GM12878 (cell line): ENCODE measurements around the gene IFIT3. TPM values are rescaled to one million over a fixed set of nuclear protein-coding genes. Genes with fewer than 3 reads are reported as not detected.

Source experiments
- ATAC-seq: fragments of 200-7000 bp; cut with Tn5 transposase; 3 replicates; pipeline ENCODE4 v1.9.1; 2020; ENCODE audit warnings: mild to moderate bottlenecking, moderate library complexity
- BruUV-seq: library from RNA; stranded (reverse); fragments of 400-500 nt; replicated peaks from 2 replicates; lab custom pipeline; 2021; lab: Mats Ljungman, UMichigan
- CTCF ChIA-PET: fragments of 300-600 bp; sonication (Branson Sonifier 250); formaldehyde crosslinking; extraction: SDS; loops from one replicate; lab custom pipeline; 2021; ENCODE audit warnings: inconsistent platforms; lab: Yijun Ruan, JAX
- POLR2A ChIA-PET: fragments of 350-600 bp; formaldehyde crosslinking; extraction: SDS; loops from one replicate; lab custom pipeline; 2021; ENCODE audit warnings: inconsistent platforms; lab: Charles Lee
- RAD21 ChIA-PET: fragments of 300-600 bp; sonication (Branson Sonifier 250); formaldehyde crosslinking; loops from one replicate; lab custom pipeline; 2023; ENCODE audit warnings: antibody characterized with exemption; ENCODE audit not compliant: unreplicated experiment; lab: Charles Lee
- SMC1A ChIA-PET: fragments of 300-600 bp; sonication (Branson Sonifier 250); formaldehyde crosslinking; loops from one replicate; lab custom pipeline; 2023; ENCODE audit not compliant: unreplicated experiment, uncharacterized antibody; lab: Charles Lee
- DNase-seq: peaks from one replicate; pipeline ENCODE4 v3.0.0-alpha.2; 2011; ENCODE audit warnings: low read depth, low spot score
- FAIRE-seq: peaks from 3 replicates; lab custom pipeline; 2011; peaks lifted over from hg19 to GRCh38; lab: Jason Lieb, UNC
- H2AFZ ChIP-seq: 2 replicates; pipeline ENCODE4 v1.6.0; 2011; ENCODE audit warnings: low read depth, low read length, control low read depth; ENCODE audit not compliant: control insufficient read depth
- H3K27ac ChIP-seq: 2 replicates; pipeline ENCODE4 v1.5.1; 2011; ENCODE audit warnings: control low read depth; ENCODE audit not compliant: control insufficient read depth, insufficient read depth
- H3K27me3 ChIP-seq, 2 experiments: replicated peaks in 1 of 2; 2 replicates each; pipeline versions ENCODE4 v1.6.0 to v1.6.1; 2011; ENCODE audit warnings: low read length in 1 of 2; ENCODE audit not compliant: control insufficient read depth in 2 of 2, insufficient read depth in 2 of 2
- H3K36me3 ChIP-seq, 2 experiments: 2 replicates each; pipeline ENCODE4 v1.5.1; 2011; ENCODE audit warnings: low read length in 1 of 2; ENCODE audit not compliant: control insufficient read depth in 2 of 2, insufficient read depth in 2 of 2
- H3K4me1 ChIP-seq: 2 replicates; pipeline ENCODE4 v1.6.1; 2011; ENCODE audit warnings: mild to moderate bottlenecking, low read length, moderate library complexity, mixed read lengths; ENCODE audit not compliant: control insufficient read depth, insufficient read depth
- H3K4me2 ChIP-seq: 2 replicates; pipeline ENCODE4 v1.6.0; 2011; ENCODE audit warnings: control low read depth; ENCODE audit not compliant: control insufficient read depth, insufficient read depth
- H3K4me3 ChIP-seq: fragments of 200-600 bp; sonication (generic); 2 replicates; pipeline ENCODE4 v1.5.1; 2016
- H3K79me2 ChIP-seq: 2 replicates; pipeline ENCODE4 v1.6.0; 2011; ENCODE audit warnings: low read length; ENCODE audit not compliant: control insufficient read depth, insufficient read depth
- H3K9ac ChIP-seq: 2 replicates; pipeline ENCODE4 v1.8.0; 2011; ENCODE audit warnings: low read length, control low read depth, mixed read lengths; ENCODE audit not compliant: control insufficient read depth, insufficient read depth
- H3K9me3 ChIP-seq: replicated peaks from 3 replicates; pipeline ENCODE4 v1.5.1; 2011; ENCODE audit warnings: mild to moderate bottlenecking, low read length; ENCODE audit not compliant: control insufficient read depth, insufficient read depth
- H4K20me1 ChIP-seq: 2 replicates; pipeline ENCODE4 v1.6.0; 2011; ENCODE audit not compliant: control insufficient read depth, insufficient read depth
- CBFB ChIP-seq: IDR thresholded peaks from 2 replicates; pipeline ENCODE4 v1.6.1; 2016; ENCODE audit warnings: antibody characterized with exemption, low read depth
- CHD4 ChIP-seq: fragments of 200-600 bp; sonication (generic); IDR thresholded peaks from 2 replicates; pipeline ENCODE4 v1.6.1; 2016; ENCODE audit warnings: mild to moderate bottlenecking
- E4F1 ChIP-seq: fragments of 450-650 bp; IDR thresholded peaks from 2 replicates; pipeline ENCODE4 v1.6.1; 2018; ENCODE audit warnings: borderline replicate concordance, mild to moderate bottlenecking; ENCODE audit not compliant: partially characterized antibody
- HDAC6 ChIP-seq: fragments of 200-600 bp; sonication (generic); IDR thresholded peaks from one replicate; pipeline ENCODE4 v1.8.0; 2017; ENCODE audit warnings: antibody characterized with exemption; ENCODE audit not compliant: unreplicated experiment
- NFIC ChIP-seq: IDR thresholded peaks from 2 replicates; pipeline ENCODE4 v1.6.1; 2012; ENCODE audit warnings: low read depth, mild to moderate bottlenecking, inconsistent platforms, low read length, moderate library complexity
- PKNOX1 ChIP-seq: fragments of 450-650 bp; IDR thresholded peaks from 2 replicates; pipeline ENCODE4 v1.6.1; 2016; ENCODE audit warnings: mild to moderate bottlenecking
- POU2F2 ChIP-seq: IDR thresholded peaks from 3 replicates; pipeline ENCODE4 v1.6.1; 2011; ENCODE audit warnings: low read depth, mild to moderate bottlenecking, low read length, borderline replicate concordance
- RB1 ChIP-seq: fragments of 450-650 bp; formaldehyde crosslinking; IDR thresholded peaks from 2 replicates; pipeline ENCODE4 v1.6.1; 2017; ENCODE audit warnings: mild to moderate bottlenecking, borderline replicate concordance
- RFX5 ChIP-seq: IDR thresholded peaks from 2 replicates; pipeline ENCODE4 v1.6.1; 2011; ENCODE audit warnings: low read depth, low read length, improper control_type of control experiment
- STAT3 ChIP-seq: IDR thresholded peaks from 2 replicates; pipeline ENCODE4 v1.6.1; 2011; ENCODE audit warnings: low read depth, low read length, improper control_type of control experiment
- TAF1 ChIP-seq: IDR thresholded peaks from 2 replicates; pipeline ENCODE4 v1.6.1; 2011; ENCODE audit warnings: mild to moderate bottlenecking, low read depth, low read length, borderline replicate concordance
- TCF3 ChIP-seq: IDR thresholded peaks from 2 replicates; pipeline ENCODE4 v1.6.1; 2012; ENCODE audit warnings: low read depth, mild to moderate bottlenecking, low read length, borderline replicate concordance; ENCODE audit not compliant: insufficient read depth
- YY1 ChIP-seq: IDR thresholded peaks from 2 replicates; pipeline ENCODE4 v1.6.1; 2011; ENCODE audit warnings: low read depth, mild to moderate bottlenecking, low read length
- ZNF384 ChIP-seq: IDR thresholded peaks from 2 replicates; pipeline ENCODE4 v1.6.1; 2012; ENCODE audit warnings: low read depth, mild to moderate bottlenecking, low read length, improper control_type of control experiment, borderline replicate concordance
- WGBS: methylation state at CpG from one replicate; pipeline ENCODE4 v1.1.6; 2016; ENCODE audit warnings: low lambda C conversion rate; ENCODE audit not compliant: insufficient replicate concordance, insufficient coverage; ENCODE audit errors: missing lambda C conversion rate; 5-methylcytosine and 5-hydroxymethylcytosine counted together
- in situ Hi-C: fragments of 300-500 bp; cut with MboI; formaldehyde crosslinking; loops from 9 replicates; pipeline ENCODE4 v1.14.3; 2018; ENCODE audit warnings: mixed read lengths
- intact Hi-C: fragments of 100-400 bp; cut with micrococcal nuclease; formaldehyde crosslinking; loops from one replicate; pipeline ENCODE4 v1.14.2; 2022; ENCODE audit not compliant: unreplicated experiment
- polyA plus RNA-seq, 11 experiments: library from polyadenylated mRNA; depleted of rRNA in 4 of 11; unstranded in 6 of 11; stranded (reverse) in 5 of 11; fragments of >200 nt; fragmentation: Nextera tagmentation in 4 of 11; fragmentation: Illumina TruSeq in 1 of 11; extraction: Ambion mirVana in 4 of 11; extraction: Trizol in 1 of 11; gene quantifications; 1 replicate in 1 of 11; 2 replicates in 10 of 11; pipeline versions ENCODE4 v1.2.1 to v1.2.3, GENCODE V29; 2011 to 2016; ENCODE audit warnings: inconsistent platforms in 2 of 11, missing spikeins in 2 of 11, low read depth in 1 of 11
- total RNA-seq, 4 experiments: library from RNA; depleted of rRNA in 3 of 4; stranded (reverse); fragments of >200 nt in 3 of 4; fragmentation: Illumina TruSeq in 1 of 4; extraction: Trizol in 1 of 4; gene quantifications; 2 replicates each; pipeline versions ENCODE4 v1.2.1 to v1.2.3, GENCODE V29; 2013 to 2021
- TF ChIP-seq, protein P1 (sequence below): fragments of 450-650 bp; IDR thresholded peaks from 2 replicates; pipeline ENCODE4 v1.6.1; 2017; ENCODE audit warnings: mild to moderate bottlenecking, moderate library complexity

The IFIT3 gene
- total and polyA plus RNA-seq, 10 of the 15 experiments (the other 5 are each of a cell fraction or from before 2014, with no cell fraction given) = 27.0 to 70.2 (median 51.1) TPM

DNA sequence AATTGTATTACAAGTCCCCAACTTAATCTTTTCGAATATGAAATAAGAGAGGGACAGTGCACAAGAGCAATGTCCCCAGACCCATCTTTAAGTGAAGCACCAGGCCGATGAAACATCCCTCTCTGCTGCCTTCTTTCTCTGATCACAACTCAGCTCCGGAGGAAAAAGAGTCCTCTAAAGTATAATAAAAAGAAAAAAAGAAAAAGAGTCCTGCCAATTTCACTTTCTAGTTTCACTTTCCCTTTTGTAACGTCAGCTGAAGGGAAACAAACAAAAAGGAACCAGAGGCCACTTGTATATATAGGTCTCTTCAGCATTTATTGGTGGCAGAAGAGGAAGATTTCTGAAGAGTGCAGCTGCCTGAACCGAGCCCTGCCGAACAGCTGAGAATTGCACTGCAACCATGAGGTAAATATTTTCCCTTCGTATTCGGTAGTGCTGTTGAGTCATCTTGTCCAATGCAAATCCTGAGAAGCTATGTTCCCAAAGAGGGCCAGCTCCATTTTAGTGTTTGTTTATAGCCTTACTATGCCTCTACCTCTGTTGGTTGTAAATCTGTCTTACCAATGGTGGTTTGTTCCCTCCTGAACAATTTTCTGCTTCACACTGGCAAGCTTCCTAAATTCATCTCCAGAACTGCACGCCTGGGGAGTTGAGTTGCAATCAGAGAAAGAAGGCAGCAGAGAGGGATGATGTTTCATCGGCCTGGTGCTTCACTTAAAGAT lies 25.9 kb upstream of the IFIT3 start, which contains the start of gene IFIT2:
Gene IFIT2, plus strand, starts transcription at position 326 of the 725 bp plus-strand sequence. Its CDS starts 78 bp downstream, at position 404.
- peaks cover 23% of the 10 kb centered on the region for H3K79me2 ChIP-seq
- WGBS = 1% methylated on average over 10 of the region's 10 CpGs
- ChIA-PET POLR2A (interaction anchor here (0.5 to 1.9 kb wide), 4 partner anchors 68 to 253 kb away, joined by 3 to 5 read pairs (median 4); partner anchors contain the start of gene IFIT1), CTCF (interaction anchor here (0.5 to 7.4 kb wide), 11 partner anchors 9 to 414 kb away, joined by 3 to 95 read pairs (median 4); partner anchors contain the start of gene IFIT5), RAD21 (interaction anchor here (0.7 to 6.5 kb wide), 10 partner anchors 21 to 116 kb away, joined by 3 to 68 read pairs (median 4); partner anchors contain the start of genes IFIT1 and IFIT3), SMC1A (interaction anchor here (0.7 to 9.1 kb wide), 16 partner anchors 11 to 119 kb away, joined by 3 to 98 read pairs (median 4); partner anchors contain the start of genes IFIT3 and LIPA)
- 0 out of 4 replicates have a peak, but pooled peaks cover 0 to 2% of the 10 kb centered on the region in 2 experiments for H3K36me3 ChIP-seq
- no peaks in the 10 kb centered on the region for H3K9me3 ChIP-seq
- peak within 1 kb of the TSS; percentile 83 for H2AFZ ChIP-seq
- H4K20me1 ChIP-seq = no peaks in the 10 kb centered on the region
- no TSS peak for BruUV-seq
- H3K4me2 ChIP-seq = peak within 1 kb of the TSS; percentile 94
- no peaks in the 10 kb centered on the region for H3K27me3 ChIP-seq
- DNase-seq (peak; percentile 66), FAIRE-seq (peak; percentile 49), ATAC-seq (peak; percentile 88)
- intact Hi-C loops (no loop called here), in situ Hi-C loops (no loop called here)
- H3K4me1 ChIP-seq = peaks cover 3% of the 10 kb centered on the region
- peak within 1 kb of the TSS; percentile 79 for H3K4me3 ChIP-seq
- H3K9ac ChIP-seq = peak within 1 kb of the TSS; percentile 73
- H3K27ac ChIP-seq = peak within 1 kb of the TSS; percentile 64
- TF ChIP-seq TCF3 (no peak), HDAC6 (no peak), TAF1 (peak; percentile 54; the same call in 1 of the 2 replicates), NFIC (peak; percentile 52; the same call in 1 of the 2 replicates), CBFB (no peak), PKNOX1 (0 out of 2 replicates have a peak, but pooled peaks have one; percentile 28), RFX5 (no peak), YY1 (no peak), RB1 (no peak), POU2F2 (peak; percentile 52; the same call in 2 of the 3 replicates), ZNF384 (peak; percentile 82), STAT3 (0 out of 2 replicates have a peak, but pooled peaks have one; percentile 59), E4F1 (no peak), CHD4 (no peak)
- TF ChIP-seq, protein P1, sequence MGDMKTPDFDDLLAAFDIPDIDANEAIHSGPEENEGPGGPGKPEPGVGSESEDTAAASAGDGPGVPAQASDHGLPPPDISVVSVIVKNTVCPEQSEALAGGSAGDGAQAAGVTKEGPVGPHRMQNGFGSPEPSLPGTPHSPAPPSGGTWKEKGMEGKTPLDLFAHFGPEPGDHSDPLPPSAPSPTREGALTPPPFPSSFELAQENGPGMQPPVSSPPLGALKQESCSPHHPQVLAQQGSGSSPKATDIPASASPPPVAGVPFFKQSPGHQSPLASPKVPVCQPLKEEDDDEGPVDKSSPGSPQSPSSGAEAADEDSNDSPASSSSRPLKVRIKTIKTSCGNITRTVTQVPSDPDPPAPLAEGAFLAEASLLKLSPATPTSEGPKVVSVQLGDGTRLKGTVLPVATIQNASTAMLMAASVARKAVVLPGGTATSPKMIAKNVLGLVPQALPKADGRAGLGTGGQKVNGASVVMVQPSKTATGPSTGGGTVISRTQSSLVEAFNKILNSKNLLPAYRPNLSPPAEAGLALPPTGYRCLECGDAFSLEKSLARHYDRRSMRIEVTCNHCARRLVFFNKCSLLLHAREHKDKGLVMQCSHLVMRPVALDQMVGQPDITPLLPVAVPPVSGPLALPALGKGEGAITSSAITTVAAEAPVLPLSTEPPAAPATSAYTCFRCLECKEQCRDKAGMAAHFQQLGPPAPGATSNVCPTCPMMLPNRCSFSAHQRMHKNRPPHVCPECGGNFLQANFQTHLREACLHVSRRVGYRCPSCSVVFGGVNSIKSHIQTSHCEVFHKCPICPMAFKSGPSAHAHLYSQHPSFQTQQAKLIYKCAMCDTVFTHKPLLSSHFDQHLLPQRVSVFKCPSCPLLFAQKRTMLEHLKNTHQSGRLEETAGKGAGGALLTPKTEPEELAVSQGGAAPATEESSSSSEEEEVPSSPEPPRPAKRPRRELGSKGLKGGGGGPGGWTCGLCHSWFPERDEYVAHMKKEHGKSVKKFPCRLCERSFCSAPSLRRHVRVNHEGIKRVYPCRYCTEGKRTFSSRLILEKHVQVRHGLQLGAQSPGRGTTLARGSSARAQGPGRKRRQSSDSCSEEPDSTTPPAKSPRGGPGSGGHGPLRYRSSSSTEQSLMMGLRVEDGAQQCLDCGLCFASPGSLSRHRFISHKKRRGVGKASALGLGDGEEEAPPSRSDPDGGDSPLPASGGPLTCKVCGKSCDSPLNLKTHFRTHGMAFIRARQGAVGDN = no peak
